Mucosa of stomach (tissue), 1 donor: ENCODE results near the gene CNTN4.
"Not testable (repeated sequence)": the region's sequence is repeated elsewhere in the genome, so short reads cannot be mapped to it uniquely, and the experiment has no call there.

Source experiments
- H3K27me3 ChIP-seq: one replicate; pipeline ENCODE4 v1.7.0; 2013; ENCODE audit warnings: mild to moderate bottlenecking, low read length; ENCODE audit not compliant: control insufficient read depth, insufficient read depth
- H3K36me3 ChIP-seq: one replicate; pipeline ENCODE4 v1.7.0; 2013; ENCODE audit warnings: low read length; ENCODE audit not compliant: control insufficient read depth, insufficient read depth
- H3K4me1 ChIP-seq: one replicate; pipeline ENCODE4 v1.7.0; 2013; ENCODE audit warnings: mild to moderate bottlenecking, low read length; ENCODE audit not compliant: control insufficient read depth, insufficient read depth
- H3K4me3 ChIP-seq: one replicate; pipeline ENCODE4 v1.7.0; 2013; ENCODE audit warnings: low read length
- H3K9ac ChIP-seq: one replicate; pipeline ENCODE4 v1.7.0; 2013; ENCODE audit warnings: mild to moderate bottlenecking, low read length, moderate library complexity
- H3K9me3 ChIP-seq: one replicate; pipeline ENCODE4 v1.7.0; 2013; ENCODE audit warnings: mild to moderate bottlenecking, low read length, moderate library complexity; ENCODE audit not compliant: control insufficient read depth
- donor health status: Pancreatic carcinoma.

Gene CNTN4

GRCh38 chr3:2992534-2992933 is 893.9 kb downstream of the CNTN4 start:
- H3K9me3 ChIP-seq, result no peaks in the 10 kb centered on the region
- no peaks in the 10 kb centered on the region for H3K36me3 ChIP-seq
- no peak overlapping the region for H3K4me3 ChIP-seq
- H3K4me1 ChIP-seq, result no peaks in the 10 kb centered on the region
- no peaks in the 10 kb centered on the region for H3K27me3 ChIP-seq
- H3K9ac ChIP-seq, result no peak overlapping the region

GRCh38 chr3:2993130-2993529 is 894.5 kb downstream of the CNTN4 start:
- H3K27me3 ChIP-seq, H3K9ac ChIP-seq, H3K9me3 ChIP-seq, H3K36me3 ChIP-seq, H3K4me1 ChIP-seq, H3K4me3 ChIP-seq: not testable (repeated sequence)

- no peaks in the 10 kb centered on the region for H3K9me3 ChIP-seq
- H3K4me1 ChIP-seq, result no peaks in the 10 kb centered on the region
- H3K4me3 ChIP-seq, result no peak overlapping the region
- H3K9ac ChIP-seq, result no peak overlapping the region
- no peaks in the 10 kb centered on the region for H3K27me3 ChIP-seq
- no peaks in the 10 kb centered on the region for H3K36me3 ChIP-seq
Measured at GRCh38 chr3:2993736-2994135, 895.1 kb downstream of the CNTN4 start.

- H3K9me3 ChIP-seq, result no peaks in the 10 kb centered on the region
- no peaks in the 10 kb centered on the region for H3K36me3 ChIP-seq
- H3K4me1 ChIP-seq, result no peaks in the 10 kb centered on the region
Measured at GRCh38 chr3:2995195-2995594, 896.5 kb downstream of the CNTN4 start.

GRCh38 chr3:3005146-3005744 is 906.6 kb downstream of the CNTN4 start:
- Histone ChIP-seq H3K9me3 (no peaks in the 10 kb centered on the region), H3K9ac (no peak overlapping the region), H3K4me1 (no peaks in the 10 kb centered on the region), H3K36me3 (no peaks in the 10 kb centered on the region), H3K27me3 (no peaks in the 10 kb centered on the region), H3K4me3 (no peak overlapping the region)

More at GRCh38 chr3:2995195-2995594, 896.5 kb downstream of the CNTN4 start:
- no peak overlapping the region for H3K9ac ChIP-seq
- no peak overlapping the region for H3K4me3 ChIP-seq
- no peaks in the 10 kb centered on the region for H3K27me3 ChIP-seq

- no peak overlapping the region for H3K4me3 ChIP-seq
- no peaks in the 10 kb centered on the region for H3K36me3 ChIP-seq
- H3K9ac ChIP-seq, result no peak overlapping the region
- H3K9me3 ChIP-seq, result no peaks in the 10 kb centered on the region
- no peaks in the 10 kb centered on the region for H3K27me3 ChIP-seq
- H3K4me1 ChIP-seq, result peaks cover 17% of the 10 kb centered on the region
Measured at GRCh38 chr3:3013317-3014052, 914.8 kb downstream of the CNTN4 start.

- Histone ChIP-seq H3K9ac (no peak overlapping the region), H3K4me3 (no peak overlapping the region), H3K27me3 (no peaks in the 10 kb centered on the region), H3K9me3 (no peaks in the 10 kb centered on the region), H3K36me3 (no peaks in the 10 kb centered on the region), H3K4me1 (peaks cover 17% of the 10 kb centered on the region)
Measured at GRCh38 chr3:3015185-3016089, 916.8 kb downstream of the CNTN4 start.

GRCh38 chr3:3016226-3016625 is 917.6 kb downstream of the CNTN4 start:
- Histone ChIP-seq H3K4me3 (no peak overlapping the region), H3K9me3 (no peaks in the 10 kb centered on the region), H3K36me3 (no peaks in the 10 kb centered on the region), H3K9ac (no peak overlapping the region), H3K4me1 (peaks cover 17% of the 10 kb centered on the region), H3K27me3 (no peaks in the 10 kb centered on the region)

GRCh38 chr3:3020209-3020608 is 921.5 kb downstream of the CNTN4 start:
- no peaks in the 10 kb centered on the region for H3K9me3 ChIP-seq
- H3K9ac ChIP-seq, result no peak overlapping the region
- peaks cover 1% of the 10 kb centered on the region for H3K4me1 ChIP-seq
- H3K4me3 ChIP-seq, result no peak overlapping the region
- no peaks in the 10 kb centered on the region for H3K27me3 ChIP-seq
- H3K36me3 ChIP-seq, result no peaks in the 10 kb centered on the region

GRCh38 chr3:3023111-3023745 is 924.6 kb downstream of the CNTN4 start:
- Histone ChIP-seq H3K9ac (no peak overlapping the region), H3K27me3 (no peaks in the 10 kb centered on the region), H3K36me3 (no peaks in the 10 kb centered on the region), H3K4me1 (no peaks in the 10 kb centered on the region), H3K4me3 (no peak overlapping the region), H3K9me3 (no peaks in the 10 kb centered on the region)

GRCh38 chr3:3027976-3028567 is 929.4 kb downstream of the CNTN4 start:
- H3K4me3 ChIP-seq, result no peak overlapping the region
- no peaks in the 10 kb centered on the region for H3K36me3 ChIP-seq
- no peaks in the 10 kb centered on the region for H3K27me3 ChIP-seq
- H3K9ac ChIP-seq, result no peak overlapping the region
- no peaks in the 10 kb centered on the region for H3K4me1 ChIP-seq
- no peaks in the 10 kb centered on the region for H3K9me3 ChIP-seq
